GM18517 (cell line): ENCODE data around the gene GLG1.
"Not testable (repeated sequence)": the region's sequence is repeated elsewhere in the genome, so short reads cannot be mapped to it uniquely, and the experiment has no call there.

ENCODE experiments used
- ATAC-seq: cut with Tn5 transposase; IDR thresholded peaks from one replicate; pipeline ENCODE4 v1.9.1; 2021; ENCODE audit warnings: mild to moderate bottlenecking, moderate library complexity; ENCODE audit not compliant: unreplicated experiment

GLG1 gene

DNA sequence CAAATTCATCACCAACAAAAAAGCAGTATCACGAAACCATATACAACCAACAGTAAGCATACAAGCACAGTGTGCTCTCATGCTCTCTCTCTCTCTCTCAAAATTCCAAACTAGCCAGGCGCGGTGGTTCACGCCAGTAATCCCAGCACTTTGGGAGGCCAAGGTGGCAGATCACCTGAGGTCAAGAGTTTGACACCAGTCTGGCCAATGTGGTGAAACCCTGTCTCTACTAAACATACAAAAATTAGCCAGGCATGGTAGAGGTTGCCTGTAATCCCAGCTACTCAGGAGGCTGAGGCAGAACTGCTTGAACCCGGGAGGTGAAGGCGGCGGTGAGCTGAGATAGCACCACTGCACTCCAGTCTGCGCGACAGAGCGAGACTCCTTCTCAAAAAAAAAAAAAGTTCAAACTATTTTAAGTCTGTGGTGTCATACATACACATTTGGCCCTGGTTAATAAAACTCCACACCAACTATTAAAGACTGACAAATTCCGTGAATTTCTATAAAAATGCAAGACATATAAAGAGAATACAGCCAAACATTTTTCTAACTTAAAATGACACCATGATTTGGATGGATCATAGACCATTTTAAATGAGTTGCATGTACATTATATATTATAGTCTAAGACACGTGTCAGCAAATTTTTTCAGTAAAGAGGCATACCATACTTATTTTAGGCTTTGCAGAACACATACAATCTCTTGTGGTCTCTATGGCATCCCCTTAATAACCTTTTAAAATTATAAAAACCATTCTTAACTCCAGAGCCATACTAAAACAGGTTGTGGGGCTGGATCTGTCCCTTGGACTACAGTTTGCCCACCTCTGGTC, 30.9 kb downstream of the GLG1 start:
- ATAC-seq: no peak

DNA sequence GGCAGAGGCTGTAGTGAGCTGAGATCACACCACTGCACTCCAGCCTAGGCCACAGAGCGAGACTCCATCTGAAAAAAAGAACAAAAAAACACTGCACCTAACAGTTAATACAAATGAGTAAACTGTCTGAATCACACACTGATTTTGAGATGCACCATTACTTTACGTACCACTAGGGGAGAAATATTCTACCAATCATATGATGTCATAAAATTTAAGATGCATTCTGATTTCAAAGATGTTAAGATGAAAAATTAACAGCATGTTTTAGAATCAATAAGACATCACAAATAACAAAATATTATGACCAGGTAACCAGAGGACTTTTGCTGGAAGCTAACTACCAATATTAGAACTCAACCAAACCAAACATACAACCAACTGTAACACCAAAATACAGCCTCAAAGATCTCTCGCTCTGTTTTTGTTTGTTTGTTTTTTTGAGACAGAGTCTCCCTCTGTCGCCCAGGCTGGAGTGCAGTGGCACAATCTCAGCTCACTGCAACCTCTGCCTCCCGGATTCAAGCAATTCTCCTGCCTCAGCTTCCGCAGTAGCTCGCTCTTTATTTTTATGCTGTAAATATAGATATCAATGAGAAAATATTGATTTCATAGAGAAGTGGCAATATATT, 31.6 kb downstream of the GLG1 start:
- no peak for ATAC-seq

DNA sequence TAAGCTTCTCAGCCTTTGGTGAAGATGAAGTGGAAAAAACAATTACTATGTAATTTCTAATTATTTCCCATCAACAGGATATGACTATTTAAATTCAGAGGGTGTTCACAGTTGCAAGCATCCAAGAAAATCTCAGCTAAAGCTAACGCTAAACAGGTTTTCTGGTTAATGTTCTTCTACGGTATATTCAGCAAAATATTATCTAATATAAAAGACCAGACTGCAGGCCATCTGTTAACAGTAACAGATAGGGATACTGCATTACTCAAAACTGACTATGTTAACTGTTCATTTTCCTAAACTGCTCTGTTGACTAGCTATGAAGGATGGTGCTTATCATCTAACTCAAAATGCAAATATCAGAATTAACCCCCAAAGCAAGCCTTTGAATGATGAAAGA, 32.8 kb downstream of the GLG1 start:
- no peak for ATAC-seq

DNA sequence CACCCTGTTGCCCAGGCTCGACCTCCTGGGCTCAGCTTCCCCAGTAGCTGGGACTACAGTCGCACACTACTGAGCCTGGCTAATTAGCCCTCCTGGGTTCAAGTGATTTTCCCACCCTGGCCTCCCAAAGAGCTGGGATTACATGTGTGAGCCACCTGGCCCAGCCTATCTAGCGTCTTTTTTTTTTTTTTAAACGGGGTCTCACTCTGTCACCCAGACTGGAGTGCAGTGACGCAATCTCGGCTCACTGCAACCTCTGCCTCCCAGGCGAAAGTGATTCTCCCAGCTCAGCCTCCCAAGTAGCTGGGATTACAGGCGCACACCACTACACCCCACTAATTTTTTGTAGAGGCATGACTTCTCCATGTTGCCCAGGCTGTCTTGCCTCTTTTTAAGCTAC, 33.3 kb downstream of the GLG1 start:
- no peak for ATAC-seq

DNA sequence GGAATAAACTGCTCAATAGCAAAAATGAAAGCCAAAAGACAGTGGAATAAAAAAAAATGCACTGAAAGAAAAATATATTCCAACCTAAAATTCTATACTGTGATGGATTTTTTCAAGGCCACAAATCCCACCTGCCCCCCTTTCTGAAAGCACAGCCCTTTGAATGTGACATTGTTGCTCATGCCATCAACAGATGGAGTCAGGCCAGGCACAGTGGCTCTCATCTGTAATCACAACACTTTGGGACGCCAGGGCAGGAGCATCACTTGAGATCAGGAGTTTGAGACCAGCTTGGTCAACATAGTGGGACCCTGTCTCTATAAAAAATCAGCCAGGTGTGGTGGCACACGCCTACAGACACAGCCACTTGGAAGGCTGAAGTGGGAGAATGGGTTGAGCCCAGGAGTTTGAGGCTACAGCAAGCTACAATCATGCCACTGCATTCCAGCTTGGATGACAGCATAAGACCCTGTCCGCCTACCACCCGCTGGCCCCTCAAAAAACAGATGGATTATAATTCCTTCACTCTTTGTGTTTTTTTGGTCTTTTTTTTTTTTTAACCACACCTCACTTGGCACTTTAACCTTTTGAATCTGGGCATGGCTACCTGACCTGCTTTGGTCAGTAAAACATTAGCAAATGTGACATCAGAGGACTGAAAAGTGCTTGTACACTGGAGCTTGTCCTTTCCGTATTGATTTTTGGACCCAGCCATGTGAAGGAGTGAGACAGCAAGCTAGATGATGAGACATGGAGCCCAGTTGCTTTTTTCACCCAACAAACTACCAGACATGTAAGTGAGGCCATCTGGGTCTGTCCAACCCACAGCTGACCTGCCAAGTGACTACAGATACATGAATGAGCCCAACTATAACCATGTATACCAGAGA, 36.3 kb downstream of the GLG1 start:
- ATAC-seq: no peak

DNA sequence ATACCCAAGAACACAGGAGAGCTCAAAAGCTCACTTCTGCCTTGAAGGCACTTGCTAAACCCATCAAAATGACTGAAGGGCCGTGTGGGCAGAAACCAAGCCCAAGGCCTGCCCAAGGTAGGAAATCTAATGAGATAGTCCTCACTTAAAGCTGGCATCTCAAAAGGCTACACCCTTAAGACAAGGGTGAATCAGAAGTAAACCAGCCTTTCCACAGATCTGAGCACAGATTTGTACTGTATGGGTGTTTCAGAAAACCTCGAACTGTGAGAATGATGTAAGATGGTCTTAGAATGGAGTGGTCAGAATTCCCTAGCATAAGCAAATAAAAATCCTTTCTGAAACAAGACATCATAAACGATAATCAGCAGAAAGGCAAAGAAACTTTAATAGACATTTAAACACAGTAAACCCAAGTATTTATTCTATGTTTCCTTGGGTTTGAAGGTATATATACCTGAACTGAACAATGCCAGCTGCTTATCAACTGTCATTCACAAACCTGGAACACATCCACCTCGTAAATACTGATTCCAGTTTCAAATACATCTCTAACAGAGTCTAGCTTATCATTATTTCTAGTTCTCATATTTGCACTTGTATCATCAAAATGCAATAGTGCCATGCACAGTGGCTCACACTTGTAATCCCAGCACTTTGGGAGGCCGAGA, 37.8 kb downstream of the GLG1 start:
- no peak for ATAC-seq

DNA sequence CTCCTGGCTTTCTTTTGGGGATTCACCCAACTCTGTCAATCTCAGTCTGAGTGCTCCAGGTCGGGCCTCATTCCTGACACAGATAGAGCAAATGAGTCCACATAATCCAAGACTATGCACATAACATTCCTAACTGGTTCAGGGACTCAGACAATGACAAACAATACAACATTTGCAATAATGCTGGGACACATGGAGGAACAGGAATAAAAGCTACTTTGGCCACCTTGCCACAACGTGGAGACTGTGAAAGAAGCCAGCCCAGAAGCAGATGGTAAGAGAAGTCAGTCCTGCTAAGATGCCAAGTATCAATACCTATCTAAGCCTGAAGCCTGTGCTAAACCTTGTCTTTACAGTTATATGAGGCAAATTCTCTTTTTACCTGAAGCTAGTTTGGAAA, 39.0 kb downstream of the GLG1 start:
- ATAC-seq: no peak

DNA sequence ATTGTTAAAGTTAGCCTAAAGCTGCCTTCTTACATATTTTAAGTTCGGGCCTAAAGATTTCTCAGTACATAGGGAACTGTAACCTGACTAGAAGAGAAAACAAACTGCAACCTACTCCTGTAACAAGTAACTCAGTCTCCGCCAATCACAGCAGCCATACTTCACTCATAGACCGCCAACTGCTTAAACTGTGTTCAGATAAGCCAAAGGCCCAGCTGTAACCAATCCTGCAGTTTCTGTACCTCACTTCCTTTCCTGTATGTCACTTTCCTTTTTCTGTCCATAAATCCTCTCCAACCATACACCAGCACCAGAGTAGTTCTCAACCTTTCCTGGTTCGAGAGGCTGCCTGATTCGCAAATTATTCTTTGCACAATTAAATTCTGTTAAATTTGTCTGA, 41.5 kb downstream of the GLG1 start:
- no peak for ATAC-seq

DNA sequence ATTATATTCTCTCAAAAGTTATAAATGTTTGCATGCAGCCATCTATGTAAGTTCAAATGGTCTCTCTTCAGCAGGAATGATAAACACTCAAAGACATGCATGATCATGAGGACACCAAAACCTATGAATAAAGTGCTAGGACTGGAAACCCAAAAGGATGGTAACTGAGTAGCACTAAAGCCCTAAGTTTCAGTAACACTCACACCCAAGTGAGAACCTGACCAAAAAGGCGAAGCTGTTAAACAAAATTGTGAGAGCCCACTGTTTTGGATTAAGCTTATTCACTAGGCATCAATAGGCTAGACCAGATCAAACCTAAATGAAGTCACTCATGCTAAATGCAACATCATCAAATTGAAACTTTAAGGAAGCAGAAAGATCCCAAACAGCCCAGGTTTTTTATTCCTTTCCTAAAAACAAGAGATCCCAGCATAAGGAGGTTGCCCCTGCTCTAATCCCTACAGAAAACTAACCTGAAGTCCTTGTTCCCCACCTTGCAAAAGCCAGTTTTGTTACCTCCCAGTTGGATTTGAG, 42.4 kb downstream of the GLG1 start:
- no peak for ATAC-seq

DNA sequence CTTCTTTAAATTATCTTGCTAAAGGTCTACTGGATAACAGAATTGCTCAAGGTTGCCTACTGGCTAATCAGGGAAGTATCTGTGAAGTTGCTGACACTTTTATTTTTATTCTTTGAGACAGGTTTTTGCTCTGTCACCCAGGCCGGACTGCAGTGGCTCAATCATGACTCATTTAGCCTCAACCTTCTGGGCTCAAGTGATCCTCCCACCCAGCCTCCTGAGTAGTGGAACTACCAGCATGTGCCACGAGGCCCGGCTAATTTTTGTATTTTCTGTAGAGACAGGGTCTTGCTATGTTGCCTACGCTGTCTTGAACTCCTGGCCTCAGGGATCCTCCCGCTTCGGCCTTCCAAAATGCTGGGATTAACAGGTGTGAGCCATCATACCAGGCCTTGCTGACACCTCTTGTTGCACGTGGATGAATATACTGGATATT, 43.1 kb downstream of the GLG1 start:
- no peak for ATAC-seq

DNA sequence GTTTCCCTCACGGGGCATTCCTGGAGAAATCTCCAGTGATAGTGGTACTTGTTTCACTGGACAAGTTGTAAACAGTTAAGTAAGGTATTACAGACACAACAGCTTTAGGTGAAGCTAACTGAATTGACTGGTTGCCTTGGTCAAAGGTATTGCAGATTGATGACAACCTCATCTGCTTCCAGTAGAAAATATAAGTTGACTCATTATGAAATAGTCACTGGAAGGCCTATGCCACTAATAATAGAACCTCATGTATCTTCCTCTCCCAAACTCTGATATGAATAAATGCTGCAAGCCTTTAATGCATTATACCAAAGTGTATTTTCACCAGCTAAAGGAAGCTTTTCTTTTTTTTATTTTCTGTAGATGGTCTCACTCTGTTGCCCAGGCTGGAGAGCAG, 44.8 kb downstream of the GLG1 start:
- no peak for ATAC-seq

DNA sequence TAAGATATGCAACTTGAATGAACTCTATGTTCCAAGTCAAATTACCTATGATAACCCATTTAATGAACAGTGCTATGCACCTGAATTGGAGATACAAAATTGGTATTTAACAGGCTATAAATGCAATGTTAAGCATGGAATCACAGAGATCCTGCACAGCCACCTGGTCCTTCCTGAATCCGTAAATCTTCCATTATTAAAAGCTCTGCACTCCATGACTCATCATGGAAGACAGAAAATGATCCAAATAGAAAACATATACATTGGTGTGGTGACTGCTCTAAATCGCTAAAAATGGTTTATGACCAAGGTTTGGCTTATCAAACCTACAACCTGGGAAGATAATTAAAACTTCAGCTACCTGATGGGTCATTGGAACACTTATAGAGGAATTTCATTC, 45.3 kb downstream of the GLG1 start:
- ATAC-seq: no peak

DNA sequence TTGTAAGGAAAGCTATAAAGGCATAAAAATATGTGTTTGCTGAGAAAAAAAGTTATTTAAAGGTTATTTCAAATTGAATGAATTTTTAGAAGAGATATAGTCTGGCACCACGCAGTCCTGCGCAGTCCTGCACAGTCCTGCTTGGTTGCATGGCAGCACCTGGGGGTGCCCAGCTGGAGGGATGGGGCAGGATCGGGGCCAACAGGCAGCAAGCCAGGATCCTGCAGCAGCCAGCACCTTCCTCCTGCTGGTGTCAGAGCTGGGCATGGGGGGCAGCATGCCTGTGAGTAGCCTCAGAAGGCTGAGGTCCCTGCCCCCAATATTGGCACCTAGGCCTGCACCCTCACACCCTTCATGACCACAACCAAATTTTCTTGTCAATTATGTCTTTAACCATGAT, 46.0 kb downstream of the GLG1 start:
- ATAC-seq: no peak

DNA sequence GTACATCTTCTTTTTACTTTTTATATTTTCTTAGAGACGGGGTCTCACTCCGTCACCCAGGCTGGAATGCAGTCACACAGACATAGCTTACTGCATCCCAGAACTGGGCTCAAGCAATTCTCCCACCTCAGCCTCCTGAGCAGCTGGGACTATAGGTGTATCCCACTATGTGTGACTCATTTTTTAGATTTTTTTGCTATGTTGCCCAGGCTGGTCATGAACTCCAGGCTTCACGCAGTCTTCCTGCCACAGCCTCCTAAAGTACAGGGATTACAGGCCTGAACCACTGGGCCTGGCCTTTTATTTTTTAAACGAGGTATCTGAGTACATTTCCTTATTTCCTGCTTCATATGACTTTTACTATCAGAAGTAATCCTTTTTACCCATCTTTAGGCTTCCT, 48.0 kb downstream of the GLG1 start:
- no peak for ATAC-seq

DNA sequence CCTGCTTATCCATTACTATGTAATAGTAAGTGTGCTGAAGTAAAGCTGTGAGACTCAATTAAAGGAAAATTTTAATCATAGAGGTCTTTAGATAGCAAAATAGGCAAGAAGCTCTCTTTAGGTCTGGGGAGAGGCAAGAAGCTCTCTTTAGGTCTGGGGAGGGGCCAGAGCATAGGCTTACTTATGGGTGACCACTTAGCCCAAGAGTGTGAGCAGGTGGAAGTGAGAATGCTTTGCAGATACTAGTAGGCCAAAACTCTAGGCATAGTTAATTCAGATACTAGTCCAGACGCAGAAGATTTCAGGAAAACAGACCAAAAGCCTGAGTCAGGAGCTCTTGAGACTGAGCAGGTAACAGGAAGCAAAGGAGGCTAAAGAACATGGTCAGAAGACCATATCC, 49.6 kb downstream of the GLG1 start:
- no peak for ATAC-seq

DNA sequence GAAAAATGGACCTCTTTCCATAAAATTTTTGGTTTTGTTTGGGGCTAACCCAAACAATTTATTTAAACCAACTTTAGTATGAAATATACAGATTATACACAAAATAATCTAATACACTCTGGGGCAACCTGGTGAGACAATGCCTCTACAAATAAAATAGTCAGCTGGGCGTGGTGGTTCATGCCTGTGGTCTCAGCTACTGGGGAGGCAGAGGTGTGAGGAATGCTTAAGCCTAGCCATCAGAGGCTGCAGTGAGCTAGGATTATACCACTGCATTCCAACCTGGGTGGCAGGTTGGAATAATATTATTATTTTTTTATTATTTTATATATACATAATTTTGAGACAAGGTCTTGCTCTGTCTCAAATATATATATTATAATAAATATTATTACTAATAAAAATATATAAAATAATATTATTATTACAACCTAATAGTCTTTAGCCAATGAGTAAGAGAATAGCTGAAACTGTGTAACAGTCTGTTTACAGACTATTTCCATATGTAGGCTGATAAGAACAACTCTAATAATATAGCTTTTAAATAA, 50.5 kb downstream of the GLG1 start:
- no peak for ATAC-seq

DNA sequence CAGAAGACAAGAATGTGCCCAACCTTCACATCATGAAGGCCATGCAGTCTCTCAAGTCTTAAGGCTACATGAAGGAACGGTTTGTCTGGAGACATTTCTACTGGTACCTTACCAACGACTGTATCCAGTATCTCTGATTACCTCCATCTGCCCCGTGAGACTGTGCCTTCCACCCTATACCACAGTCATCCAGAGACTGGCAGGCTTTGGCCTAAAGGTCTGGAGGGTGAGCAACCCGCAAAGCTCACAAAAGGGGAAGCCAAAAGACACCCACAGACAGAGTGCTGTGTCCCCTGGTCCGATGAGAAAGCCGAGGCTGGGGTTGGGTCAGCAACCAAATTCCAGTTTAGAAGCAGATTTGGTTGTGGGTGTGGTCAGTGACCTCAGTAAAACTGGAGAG, 54.6 kb downstream of the GLG1 start:
- ATAC-seq: not testable (repeated sequence)

DNA sequence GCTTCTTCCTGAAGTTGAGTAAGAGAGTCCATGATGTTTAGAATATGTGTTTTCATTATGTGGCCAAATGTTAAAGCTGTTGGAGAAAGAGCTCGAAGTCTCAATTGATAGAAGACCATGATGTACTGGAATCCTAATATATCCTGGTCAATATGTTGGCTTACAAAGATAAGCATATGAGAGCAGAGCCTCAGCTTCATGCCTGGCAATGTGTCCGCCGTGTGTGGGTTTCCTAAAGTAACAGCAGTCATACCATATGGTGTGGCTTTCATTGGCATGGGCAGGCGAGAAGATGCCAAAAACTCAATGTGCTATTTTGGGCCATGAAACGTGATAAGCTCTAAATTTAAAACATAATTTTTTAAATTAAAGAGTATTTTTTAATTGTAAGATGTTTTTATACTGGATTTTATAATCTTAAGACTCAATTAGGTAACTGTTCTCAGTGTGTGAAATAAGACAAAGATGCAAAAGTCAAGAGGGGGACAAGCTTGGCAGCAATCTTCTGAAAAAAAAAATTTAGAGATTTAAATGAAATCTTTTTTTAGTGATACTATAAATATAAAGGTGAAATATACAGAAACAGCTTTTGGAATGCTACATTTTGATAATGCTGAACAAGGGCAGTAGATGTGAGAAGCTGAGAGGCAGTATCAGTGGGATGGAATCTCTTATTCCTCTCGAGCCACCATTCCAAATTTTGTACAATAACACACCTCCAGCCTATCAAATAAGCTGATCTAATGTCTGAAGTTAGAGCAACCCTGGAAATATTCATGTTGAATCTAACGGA, 56.5 kb downstream of the GLG1 start:
- not testable (repeated sequence) for ATAC-seq

DNA sequence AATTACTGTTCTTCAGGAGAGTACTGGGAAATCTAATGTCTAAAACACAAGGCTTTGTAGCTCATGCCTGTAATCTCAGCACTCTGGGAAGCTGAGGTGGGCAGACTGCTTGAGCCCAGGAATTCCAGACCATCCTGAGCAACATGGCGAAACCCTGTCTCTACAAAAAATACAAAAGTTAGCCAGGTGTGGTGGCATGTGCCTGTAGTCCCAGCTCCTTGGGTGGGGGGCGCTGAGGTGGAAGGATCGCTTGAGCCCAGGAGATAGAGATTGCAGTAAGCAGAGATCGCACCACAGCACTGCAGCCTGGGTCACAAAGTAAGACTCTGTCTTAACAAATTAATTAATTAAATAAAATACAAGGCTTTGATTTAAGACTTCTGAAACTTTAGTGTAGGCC, 60.8 kb downstream of the GLG1 start:
- not testable (repeated sequence) for ATAC-seq
